ES-I3 (cell line): ENCODE data around the gene ABHD17B.
A peak's percentile ranks its signal among the peaks of the same experiment; 100 is the strongest.
"Not testable (repeated sequence)": the region's sequence is repeated elsewhere in the genome, so short reads cannot be mapped to it uniquely, and the experiment has no call there.

Experiments used
- H3K36me3 ChIP-seq: 2 replicates; pipeline ENCODE4 v1.6.1; 2013; ENCODE audit warnings: mild to moderate bottlenecking, low read length, control low read depth, moderate library complexity; ENCODE audit not compliant: insufficient read depth
- H3K4me1 ChIP-seq: 2 replicates; pipeline ENCODE4 v1.6.1; 2013; ENCODE audit warnings: mild to moderate bottlenecking, control low read depth, low read length; ENCODE audit not compliant: insufficient read depth
- H3K9ac ChIP-seq: 2 replicates; pipeline ENCODE4 v1.6.1; 2013; ENCODE audit warnings: low read depth, mild to moderate bottlenecking, low read length, moderate library complexity
- H3K9me3 ChIP-seq: 2 replicates; pipeline ENCODE4 v1.6.1; 2013; ENCODE audit warnings: mild to moderate bottlenecking, low read length, moderate library complexity; ENCODE audit not compliant: control insufficient read depth, insufficient read depth

The ABHD17B gene

GRCh38 chr9:71911061-71911907, at the start of gene ABHD17B, which contains the start of gene C9orf85:
Gene ABHD17B, minus strand, starts transcription at chr9:71911193. Its CDS starts 36,113 bp downstream, at chr9:71875080.
Gene C9orf85, plus strand, starts transcription at chr9:71911639. Its CDS starts 96 bp downstream, at chr9:71911735.
- Histone ChIP-seq H3K36me3 (no peaks in the 10 kb centered on the region; the same call in 1 of the 2 replicates), H3K9me3 (no peaks in the 10 kb centered on the region), H3K4me1 (no peaks in the 10 kb centered on the region; the same call in 1 of the 2 replicates), H3K9ac (peak within 1 kb of the TSS; percentile 98)

- H3K9me3 ChIP-seq, result no peaks in the 10 kb centered on the region
- H3K4me1 ChIP-seq, result peaks cover 28% of the 10 kb centered on the region
- H3K36me3 ChIP-seq, result no peaks in the 10 kb centered on the region
- no peak overlapping the region for H3K9ac ChIP-seq
Measured at GRCh38 chr9:71955300-71955915, 44.4 kb upstream of the ABHD17B start.

- not testable (repeated sequence) for H3K36me3 ChIP-seq, H3K9me3 ChIP-seq, H3K9ac ChIP-seq
- H3K4me1 ChIP-seq, result peaks cover 28% of the 10 kb centered on the region
Measured at GRCh38 chr9:71954652-71955051, 43.7 kb upstream of the ABHD17B start.

- Histone ChIP-seq H3K36me3 (peaks cover 5% of the 10 kb centered on the region), H3K4me1 (peaks cover 19% of the 10 kb centered on the region; the same call in 1 of the 2 replicates), H3K9me3 (no peaks in the 10 kb centered on the region; the same call in 1 of the 2 replicates), H3K9ac (no peak overlapping the region)
Measured at GRCh38 chr9:71944754-71945375, 33.9 kb upstream of the ABHD17B start.

GRCh38 chr9:71941998-71942567, 31.1 kb upstream of the ABHD17B start:
- H3K4me1 ChIP-seq, result peaks cover 19% of the 10 kb centered on the region; the same call in 1 of the 2 replicates
- no peaks in the 10 kb centered on the region for H3K9me3 ChIP-seq
- H3K9ac ChIP-seq, result no peak overlapping the region
- no peaks in the 10 kb centered on the region for H3K36me3 ChIP-seq

GRCh38 chr9:71941060-71941568, 30.1 kb upstream of the ABHD17B start:
- H3K9me3 ChIP-seq, result no peaks in the 10 kb centered on the region
- H3K4me1 ChIP-seq, result peaks cover 24% of the 10 kb centered on the region; the same call in 1 of the 2 replicates
- no peak overlapping the region for H3K9ac ChIP-seq
- H3K36me3 ChIP-seq, result no peaks in the 10 kb centered on the region

- no peak overlapping the region for H3K9ac ChIP-seq
- no peaks in the 10 kb centered on the region for H3K9me3 ChIP-seq
- H3K36me3 ChIP-seq, result no peaks in the 10 kb centered on the region
Measured at GRCh38 chr9:71937898-71938297, 26.9 kb upstream of the ABHD17B start.

GRCh38 chr9:71937070-71937625, 26.2 kb upstream of the ABHD17B start:
- H3K9me3 ChIP-seq, result no peaks in the 10 kb centered on the region
- no peak overlapping the region for H3K9ac ChIP-seq
- peaks cover 12% of the 10 kb centered on the region; the same call in 1 of the 2 replicates for H3K4me1 ChIP-seq
- H3K36me3 ChIP-seq, result no peaks in the 10 kb centered on the region; the same call in 1 of the 2 replicates

More at GRCh38 chr9:71937898-71938297, 26.9 kb upstream of the ABHD17B start:
- peaks cover 12% of the 10 kb centered on the region; the same call in 1 of the 2 replicates for H3K4me1 ChIP-seq

- no peaks in the 10 kb centered on the region for H3K9me3 ChIP-seq
- no peak overlapping the region for H3K9ac ChIP-seq
- peaks cover 12% of the 10 kb centered on the region; the same call in 1 of the 2 replicates for H3K4me1 ChIP-seq
- no peaks in the 10 kb centered on the region; the same call in 1 of the 2 replicates for H3K36me3 ChIP-seq
Measured at GRCh38 chr9:71936066-71936465, 25.1 kb upstream of the ABHD17B start.

GRCh38 chr9:71931166-71931565, 20.2 kb upstream of the ABHD17B start:
- Histone ChIP-seq H3K36me3 (no peaks in the 10 kb centered on the region; the same call in 1 of the 2 replicates), H3K9ac (no peak overlapping the region), H3K9me3 (no peaks in the 10 kb centered on the region), H3K4me1 (peaks cover 13% of the 10 kb centered on the region; the same call in 1 of the 2 replicates)

GRCh38 chr9:71929791-71930440, 18.9 kb upstream of the ABHD17B start:
- Histone ChIP-seq H3K9me3 (no peaks in the 10 kb centered on the region), H3K9ac (no peak overlapping the region), H3K36me3 (no peaks in the 10 kb centered on the region; the same call in 1 of the 2 replicates), H3K4me1 (peaks cover 22% of the 10 kb centered on the region)

- Histone ChIP-seq H3K9me3 (no peaks in the 10 kb centered on the region), H3K9ac (no peak overlapping the region)
Measured at GRCh38 chr9:71929223-71929622, 18.2 kb upstream of the ABHD17B start.

GRCh38 chr9:71928806-71929205, 17.8 kb upstream of the ABHD17B start:
- no peaks in the 10 kb centered on the region; the same call in 1 of the 2 replicates for H3K36me3 ChIP-seq
- H3K4me1 ChIP-seq, result peaks cover 26% of the 10 kb centered on the region
- H3K9ac ChIP-seq, result no peak overlapping the region
- no peaks in the 10 kb centered on the region for H3K9me3 ChIP-seq

More at GRCh38 chr9:71929223-71929622, 18.2 kb upstream of the ABHD17B start:
- Histone ChIP-seq H3K4me1 (peaks cover 26% of the 10 kb centered on the region), H3K36me3 (no peaks in the 10 kb centered on the region; the same call in 1 of the 2 replicates)
